T-helper 2 cell treated with Interferon-gamma antibody and Interleukin-4, amounts not matched to agents 100 ng/mL and 5 ng/mL, for 36 hours (primary cell): Measurements from ENCODE around the gene TAS2R60. TPM values are rescaled to one million over a fixed set of nuclear protein-coding genes. Genes with fewer than 3 reads are reported as not detected.

Experiments
- intact Hi-C: fragments of 100-400 bp; cut with micrococcal nuclease; formaldehyde crosslinking; loops from one replicate; pipeline ENCODE4 v1.15.1; 2023
- total RNA-seq: library from RNA; stranded (reverse); gene quantifications from 2 replicates; pipeline ENCODE4 v1.2.3, GENCODE V29; 2022

TAS2R60 gene
- total RNA-seq, 1 donor from 2014 or later: not detected

DNA sequence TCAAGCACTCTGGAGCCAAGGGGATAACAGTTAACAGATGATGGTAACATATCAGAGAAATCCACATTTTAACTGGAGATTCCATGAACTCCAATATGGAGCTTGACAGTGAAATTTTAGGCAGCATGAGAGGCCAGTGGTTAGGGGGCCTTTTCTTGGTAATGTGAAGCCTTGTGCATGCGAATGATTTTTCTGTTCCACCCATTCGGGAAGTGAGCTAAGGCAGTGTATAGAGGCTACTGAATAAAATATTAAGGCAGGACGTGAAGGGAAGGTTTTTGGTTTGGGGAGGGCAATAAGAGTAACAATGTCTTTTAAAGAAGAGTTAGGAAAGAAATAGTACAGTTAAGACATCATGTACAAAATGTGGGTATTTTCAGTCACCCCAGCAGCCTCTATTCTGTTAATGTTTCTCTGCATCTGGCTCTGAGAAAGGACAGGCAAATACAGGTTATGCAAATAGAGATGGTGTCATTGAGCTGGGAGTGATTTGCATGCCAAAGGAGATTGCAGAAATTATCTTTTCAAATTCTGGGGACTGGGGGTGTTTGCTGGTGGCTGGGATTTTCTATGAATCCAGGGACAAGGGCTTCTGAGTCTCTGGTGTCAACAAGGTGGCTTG lies 6.8 kb upstream of the TAS2R60 start:
- intact Hi-C loops: no loop called here

DNA sequence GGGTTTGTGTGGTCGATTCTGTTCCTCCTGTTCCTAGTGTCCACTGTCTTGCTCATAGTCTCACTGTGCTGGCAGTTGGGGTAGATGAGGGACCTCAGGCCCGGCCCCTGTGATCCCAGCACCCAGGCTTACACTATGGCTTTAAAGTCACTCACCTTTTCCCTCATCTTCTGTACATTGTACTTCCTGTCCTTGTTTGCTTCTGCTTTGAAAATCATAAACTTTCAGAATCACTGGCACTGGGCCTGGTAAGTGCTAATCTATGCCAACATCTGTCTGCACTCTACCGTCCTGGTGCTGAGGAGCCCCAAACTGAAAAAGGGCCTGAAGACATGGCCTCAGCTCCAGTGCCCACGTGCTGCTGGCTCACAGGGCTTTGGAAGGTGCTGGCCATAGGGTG lies 5.7 kb upstream of the TAS2R60 start:
- intact Hi-C loops: no loop called here

DNA sequence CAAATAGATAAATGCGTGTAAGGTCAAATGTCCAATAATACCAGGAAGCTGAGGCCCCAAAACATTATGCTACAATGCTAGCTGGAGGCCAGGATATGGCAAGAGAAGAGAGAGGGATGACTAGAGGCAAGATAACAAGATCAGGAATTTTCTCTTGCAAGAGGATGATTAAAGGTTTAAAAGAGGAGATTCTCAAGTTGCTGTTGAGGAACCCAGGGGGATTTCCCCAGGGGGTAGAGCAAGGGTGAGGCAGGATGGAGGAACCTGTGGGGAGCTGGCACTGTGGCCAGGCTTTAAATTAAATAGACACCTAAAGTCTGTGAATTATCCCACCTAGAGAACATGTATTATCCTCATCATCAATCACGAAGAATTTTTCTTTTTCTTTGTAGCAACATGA lies 3.4 kb upstream of the TAS2R60 start:
- intact Hi-C loops: no loop called here

DNA sequence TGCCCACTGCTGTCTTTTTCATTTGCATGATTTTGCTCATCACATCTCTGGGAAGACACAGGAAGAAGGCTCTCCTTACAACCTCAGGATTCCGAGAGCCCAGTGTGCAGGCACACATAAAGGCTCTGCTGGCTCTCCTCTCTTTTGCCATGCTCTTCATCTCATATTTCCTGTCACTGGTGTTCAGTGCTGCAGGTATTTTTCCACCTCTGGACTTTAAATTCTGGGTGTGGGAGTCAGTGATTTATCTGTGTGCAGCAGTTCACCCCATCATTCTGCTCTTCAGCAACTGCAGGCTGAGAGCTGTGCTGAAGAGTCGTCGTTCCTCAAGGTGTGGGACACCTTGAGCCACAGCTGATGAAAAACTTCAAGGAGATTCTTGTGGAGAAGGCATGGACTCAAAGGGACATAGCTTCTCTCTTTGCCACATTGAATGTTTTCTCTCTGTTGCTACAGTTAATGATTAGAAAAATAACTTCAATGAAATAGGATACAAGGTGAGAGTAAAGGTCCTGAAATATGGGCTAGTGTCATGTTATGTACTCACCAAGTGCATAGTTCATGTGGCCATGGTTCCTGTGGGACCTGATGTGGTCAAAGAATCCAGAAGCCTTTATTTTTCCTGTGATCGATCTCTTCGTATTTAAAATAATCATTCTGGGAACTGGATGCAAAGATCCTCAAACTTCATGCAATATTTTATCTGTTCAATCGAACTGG lies 970 bp downstream of the TAS2R60 start:
- intact Hi-C loops: no loop called here

DNA sequence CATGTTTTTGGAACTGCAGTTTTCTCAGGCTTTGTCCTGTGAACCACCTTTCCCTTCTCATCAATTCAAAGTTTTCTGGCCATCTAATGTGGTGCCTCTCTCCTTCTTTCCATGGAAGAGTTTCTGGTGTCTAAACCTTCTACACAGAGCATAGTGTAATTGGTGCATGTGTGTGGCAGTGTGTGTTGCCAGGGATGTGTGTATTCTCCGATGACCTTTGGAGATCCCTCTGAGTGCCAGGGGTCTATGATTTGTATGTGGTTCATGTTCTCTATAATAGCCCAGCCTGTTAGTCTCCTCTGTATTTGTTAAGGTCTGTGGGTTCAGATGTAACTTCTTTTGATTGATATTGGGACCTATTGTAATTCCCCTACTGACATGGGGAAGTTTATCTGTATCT lies 1.5 kb downstream of the TAS2R60 start:
- intact Hi-C loops: no loop called here

DNA sequence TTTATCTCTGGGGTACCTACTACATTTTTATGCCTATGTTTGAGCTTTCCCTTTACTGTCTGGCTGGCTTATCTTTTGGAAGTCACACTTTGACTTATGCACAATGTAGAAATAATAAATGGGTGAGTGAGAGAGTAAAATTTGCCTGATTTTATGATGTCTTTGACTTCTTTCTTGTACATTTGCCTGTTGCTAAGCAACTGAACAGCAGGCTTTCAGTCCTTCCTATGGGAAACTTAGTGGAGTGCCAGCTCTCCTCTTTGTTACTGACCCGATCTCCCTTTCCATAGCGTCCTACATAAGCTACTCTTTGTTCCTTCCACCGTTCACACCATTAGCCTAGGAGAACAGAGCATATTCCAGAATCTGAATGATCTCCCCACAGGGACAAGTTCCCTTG lies 4.2 kb downstream of the TAS2R60 start:
- intact Hi-C loops: no loop called here

DNA sequence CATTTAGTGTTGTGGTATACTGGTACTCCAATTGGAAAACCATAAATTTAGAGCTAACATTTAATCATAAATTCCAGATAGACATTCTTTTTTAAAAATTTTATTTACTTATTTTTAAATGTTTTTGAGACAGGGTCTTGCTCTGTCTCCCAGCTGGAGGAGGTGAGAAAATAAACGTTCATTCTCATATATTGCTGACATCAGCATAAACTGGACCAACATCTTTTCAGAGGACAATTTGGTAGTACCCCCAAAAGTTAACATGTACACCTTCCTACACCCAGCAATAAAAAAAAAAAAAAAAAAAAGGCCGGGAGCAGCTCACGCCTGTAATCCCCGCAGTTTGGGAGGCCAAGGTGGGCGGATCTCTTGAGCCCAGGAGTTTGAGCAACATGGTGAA lies 5.2 kb downstream of the TAS2R60 start:
- intact Hi-C loops: no loop called here

DNA sequence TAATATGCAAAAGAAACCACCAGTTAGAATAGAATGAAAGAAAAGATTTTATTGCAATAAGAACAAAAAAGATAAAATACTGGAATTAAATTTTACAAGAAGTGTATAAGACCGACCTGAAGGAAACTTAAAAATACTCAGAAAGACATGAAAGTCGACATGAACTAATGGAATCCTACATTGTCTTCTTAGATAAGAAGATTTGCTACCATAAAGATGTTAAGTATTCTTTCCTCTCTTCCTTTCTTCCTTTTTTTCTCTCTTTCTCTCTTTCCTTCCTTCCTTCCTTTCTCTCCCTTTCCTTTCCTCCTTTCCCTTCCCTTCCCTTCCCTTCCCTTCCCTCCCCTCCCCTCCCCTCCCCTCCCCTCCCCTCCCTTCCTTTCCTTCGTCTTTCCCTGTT lies 6.5 kb downstream of the TAS2R60 start:
- intact Hi-C loops: no loop called here

DNA sequence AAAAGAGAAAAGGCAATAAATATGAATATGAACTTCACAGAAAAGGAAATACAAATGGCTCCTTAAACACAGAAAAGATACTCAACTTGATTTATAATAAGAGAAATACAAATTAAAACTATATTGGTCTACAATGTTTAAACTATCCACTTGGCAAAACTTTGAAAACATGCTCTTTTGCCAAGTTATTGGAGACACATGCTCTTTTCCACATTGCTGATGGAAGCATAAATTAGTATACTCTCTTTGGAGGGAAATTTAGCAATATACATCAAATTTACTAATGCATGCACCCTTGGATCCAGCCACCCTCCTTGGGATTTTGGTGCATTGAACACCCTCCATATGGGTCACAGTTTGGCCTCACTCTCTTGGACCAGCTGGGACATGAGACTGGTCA lies 7.9 kb downstream of the TAS2R60 start:
- intact Hi-C loops: no loop called here

DNA sequence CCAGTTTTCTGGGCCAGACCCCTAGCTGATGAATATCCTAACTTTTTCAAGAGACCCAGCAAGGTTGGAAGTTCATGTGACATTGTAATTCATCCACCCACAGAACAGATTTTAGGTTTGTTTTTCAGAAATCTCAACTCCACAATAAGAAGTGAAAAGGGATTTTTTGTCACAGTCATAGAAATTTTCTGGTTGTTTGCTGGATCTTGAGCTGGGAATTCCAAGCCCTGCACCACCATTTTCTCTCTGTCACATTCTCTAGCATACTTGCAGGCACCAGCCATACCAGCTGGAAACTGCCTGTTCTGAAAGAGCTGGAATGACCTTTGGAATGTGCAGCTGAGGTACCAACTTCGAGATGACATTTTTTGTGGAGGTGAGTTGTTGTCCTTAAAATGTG lies 8.5 kb downstream of the TAS2R60 start:
- intact Hi-C loops: no loop called here

DNA sequence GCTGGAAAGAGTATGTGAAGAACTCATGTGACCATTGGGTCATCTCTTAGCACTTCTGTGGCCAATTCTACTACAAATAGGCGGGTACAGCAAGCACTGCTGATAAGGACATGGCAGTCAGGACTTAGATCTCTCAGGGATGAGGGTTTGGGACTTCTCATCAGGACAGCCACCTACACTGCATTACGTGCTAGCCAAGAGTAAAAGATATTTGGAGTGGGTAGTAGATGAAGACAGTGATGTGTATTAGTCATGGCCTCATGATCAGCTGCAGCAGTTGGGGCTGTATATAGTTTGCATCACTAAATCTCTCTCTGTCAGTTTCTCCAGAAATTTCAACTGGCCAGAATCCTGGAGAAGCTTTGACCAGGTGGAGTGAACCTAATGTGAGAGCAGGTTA lies 9.2 kb downstream of the TAS2R60 start:
- intact Hi-C loops: no loop called here

DNA sequence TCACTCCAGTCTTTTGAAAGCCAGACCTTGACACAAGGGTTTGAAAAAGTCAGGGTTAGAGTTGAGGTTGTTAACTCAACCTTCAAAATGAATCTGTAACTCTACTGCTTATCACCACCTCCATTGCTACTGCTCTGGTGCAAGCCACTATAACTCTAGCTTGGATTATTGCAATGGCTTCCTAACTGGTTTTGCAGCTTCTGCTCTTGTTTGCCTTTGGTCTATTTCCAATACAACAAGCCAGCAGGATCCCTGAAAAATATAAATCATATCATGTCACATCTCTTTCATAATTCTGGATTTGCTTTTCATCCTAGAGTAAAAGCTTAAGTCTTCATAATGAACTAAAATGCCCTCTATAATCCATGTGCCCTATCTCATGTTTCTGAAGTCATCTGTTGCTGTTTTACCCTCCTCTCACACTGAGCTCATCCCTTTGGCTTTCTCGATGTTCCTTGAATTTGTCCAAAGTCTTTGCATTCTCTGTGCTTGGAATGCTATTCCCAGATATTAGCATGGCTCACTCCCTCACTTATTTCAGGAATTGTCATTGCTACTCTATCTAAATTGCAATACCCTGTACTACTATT lies 10.9 kb downstream of the TAS2R60 start:
- intact Hi-C loops: no loop called here

DNA sequence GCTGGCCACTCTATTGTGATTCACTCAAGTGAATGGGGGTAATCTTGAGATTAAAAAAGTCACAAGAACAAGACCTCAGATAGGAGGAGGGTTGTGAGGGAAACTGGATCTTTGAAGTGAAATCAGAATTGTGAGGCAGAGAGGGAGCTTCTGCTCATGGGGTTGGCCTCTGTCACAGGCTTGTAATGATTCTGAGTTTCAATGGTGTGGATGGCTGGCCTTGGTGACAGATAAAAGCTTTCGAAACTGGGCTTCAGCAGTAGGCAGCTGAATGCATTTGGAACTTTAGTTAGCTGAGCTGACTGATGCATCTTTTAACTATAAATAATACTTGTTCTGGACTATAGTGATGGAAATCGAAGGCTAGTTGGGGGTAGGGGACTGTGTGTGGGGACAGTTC lies 12.2 kb downstream of the TAS2R60 start:
- intact Hi-C loops: no loop called here

DNA sequence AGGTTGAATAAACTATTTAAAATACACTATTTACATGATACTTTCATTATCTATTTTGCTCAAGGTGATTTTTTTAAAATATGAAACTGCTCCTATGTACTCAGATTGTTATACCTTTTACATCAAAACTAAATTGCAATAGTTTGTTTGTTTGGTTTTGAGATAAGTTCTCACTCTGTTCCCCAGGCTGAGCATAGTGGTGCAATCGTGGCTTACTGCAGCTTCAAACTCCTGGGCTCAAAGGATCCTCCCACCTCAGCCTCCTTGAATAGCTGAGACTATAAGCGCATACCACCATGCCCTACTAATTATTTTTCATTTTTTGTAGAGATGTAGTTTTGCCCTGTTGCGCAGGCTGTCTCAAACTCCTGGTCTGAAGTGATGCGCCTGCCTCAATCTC lies 12.7 kb downstream of the TAS2R60 start:
- intact Hi-C loops: no loop called here

DNA sequence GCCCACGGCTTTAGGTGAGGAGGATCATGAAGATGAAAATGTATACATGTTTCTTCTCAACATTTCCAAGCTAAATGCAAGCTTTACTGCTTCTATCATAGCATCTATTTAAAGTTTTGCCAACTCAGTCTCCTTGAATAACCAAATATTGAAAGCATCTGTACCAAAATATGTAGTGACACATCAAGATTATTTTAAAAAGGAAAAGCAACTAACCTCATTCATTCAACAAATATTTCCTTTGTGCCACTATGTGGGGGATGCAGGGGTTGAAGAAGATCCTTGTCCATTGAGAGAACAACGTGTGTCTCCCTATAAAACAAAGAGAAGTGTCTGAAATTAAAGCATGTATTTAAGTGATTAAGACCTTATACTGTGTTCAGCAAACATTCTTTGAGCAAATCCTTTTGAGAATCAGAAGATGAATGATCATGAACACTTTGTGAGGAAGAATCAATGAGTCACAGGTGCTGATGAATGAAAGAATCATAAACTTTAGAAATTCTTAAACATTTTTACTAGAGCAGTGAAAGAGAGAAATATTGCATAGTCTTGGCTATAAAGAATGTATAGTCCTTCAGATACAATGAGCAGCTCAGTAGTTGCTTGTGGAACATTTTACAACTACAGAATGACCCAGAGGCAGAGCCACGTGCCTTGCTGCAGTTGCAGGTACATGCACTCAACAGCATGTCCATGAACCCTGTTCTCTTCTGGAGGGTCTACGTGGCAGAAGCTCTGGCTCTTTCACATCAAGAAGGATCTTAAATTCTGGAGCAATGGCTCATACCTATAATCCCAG lies 13.9 kb downstream of the TAS2R60 start:
- intact Hi-C loops: no loop called here

DNA sequence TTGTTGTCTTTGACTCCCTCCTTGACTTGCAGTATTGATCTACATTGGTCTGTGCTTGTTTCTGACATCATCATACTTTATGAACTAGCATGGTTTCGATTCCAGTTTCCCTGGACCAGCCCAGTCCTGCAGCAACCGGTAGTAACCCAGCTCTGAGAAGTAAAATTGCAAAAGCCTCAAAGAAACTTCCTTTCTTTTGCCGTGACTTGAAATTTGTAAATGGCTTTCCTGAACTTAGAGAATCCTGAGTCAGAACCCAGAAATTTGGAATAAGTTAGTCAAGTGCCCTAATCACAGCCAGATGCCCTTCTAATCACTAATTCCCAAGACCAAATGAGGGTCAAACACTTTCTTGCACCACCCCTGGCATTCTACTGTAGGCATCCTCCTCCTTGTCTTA lies 15.0 kb downstream of the TAS2R60 start:
- intact Hi-C loops: no loop called here

DNA sequence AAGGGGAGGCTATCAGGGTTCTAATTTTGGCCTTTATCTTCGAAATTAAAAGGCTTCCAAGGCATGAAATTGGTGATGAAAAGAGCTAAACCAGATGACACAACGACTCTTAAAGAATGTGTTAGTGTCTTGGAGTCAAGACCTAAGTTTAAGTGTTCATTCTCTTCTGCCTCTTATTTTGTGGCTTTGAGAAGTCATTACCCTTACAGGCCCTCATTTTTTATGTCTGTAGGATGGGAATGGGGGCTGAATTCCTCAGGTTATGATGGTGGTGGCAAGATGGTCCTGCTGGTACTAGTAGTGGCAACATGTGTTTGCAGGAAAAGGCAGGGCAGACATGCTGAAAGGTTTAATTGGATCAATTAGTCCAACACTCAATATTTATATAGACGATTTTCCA lies 15.4 kb downstream of the TAS2R60 start:
- intact Hi-C loops: no loop called here

DNA sequence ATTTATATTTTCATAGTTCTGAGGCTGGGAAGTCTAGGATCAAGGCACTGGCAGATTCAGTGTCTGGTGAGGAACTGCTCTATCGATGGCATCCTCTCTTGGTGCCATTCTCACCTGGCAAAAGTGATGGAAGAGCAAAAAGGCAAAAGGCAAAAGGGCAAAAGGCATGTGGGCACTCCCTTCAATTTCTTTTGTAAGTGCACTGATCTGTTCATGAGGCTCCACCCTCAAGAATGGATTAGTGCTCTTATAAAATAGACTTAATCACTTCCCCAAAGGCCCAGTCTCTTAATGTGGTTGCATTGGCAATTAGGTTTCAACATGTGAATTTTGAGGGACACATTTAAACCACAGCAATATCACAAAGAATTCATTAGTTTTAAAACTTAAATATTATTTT lies 16.1 kb downstream of the TAS2R60 start:
- intact Hi-C loops: no loop called here

DNA sequence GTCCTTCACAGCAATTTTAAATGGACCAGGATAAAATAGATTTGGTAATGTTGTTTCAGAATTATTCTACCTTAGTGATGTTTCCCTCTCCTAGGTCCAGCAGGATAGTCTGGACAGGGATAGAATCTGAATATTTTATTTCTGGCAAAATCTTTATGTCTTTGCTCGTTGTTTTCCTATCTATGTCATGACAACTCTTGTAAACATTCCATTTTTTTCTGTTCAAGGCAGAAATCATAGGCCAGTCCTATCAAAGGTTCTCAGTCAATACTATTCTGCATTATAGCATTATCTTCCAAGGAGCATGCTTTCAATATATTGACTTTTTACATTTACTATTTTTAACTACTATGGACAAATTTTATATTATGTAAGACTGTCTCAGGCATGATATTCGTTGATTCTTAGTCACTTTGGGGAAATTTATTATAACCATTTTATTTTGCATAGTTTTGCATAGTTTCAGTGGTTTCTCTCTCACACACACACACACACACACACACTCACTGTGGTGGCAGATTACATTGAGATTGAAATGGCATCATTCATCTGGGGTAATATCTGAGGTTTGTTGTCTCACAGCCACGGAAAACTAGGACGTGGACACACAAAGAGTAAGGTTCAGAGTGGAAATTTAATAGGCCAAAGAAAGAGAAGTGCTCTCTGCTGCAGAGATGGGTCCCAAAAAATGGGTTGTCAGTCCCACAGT lies 17.2 kb downstream of the TAS2R60 start:
- intact Hi-C loops: no loop called here

DNA sequence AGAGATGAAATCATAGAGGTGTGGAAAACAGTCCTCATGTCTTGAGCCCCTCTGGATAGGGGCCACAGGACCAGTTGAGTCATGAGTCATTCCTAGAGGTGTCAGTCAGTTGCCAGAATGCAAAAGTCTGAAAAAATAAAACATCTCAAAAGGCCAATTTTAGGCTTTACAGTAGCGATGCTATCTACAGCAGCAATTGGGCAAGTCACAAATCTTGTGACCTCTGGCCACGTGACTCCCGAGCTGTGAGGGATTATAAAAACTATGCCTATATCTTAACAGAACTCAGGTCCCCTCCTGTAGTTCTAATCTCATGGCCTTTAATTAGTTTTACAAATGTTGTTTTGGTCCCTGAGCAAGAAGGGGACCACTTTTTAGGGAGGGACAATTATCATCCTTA lies 18.8 kb downstream of the TAS2R60 start:
- intact Hi-C loops: no loop called here

DNA sequence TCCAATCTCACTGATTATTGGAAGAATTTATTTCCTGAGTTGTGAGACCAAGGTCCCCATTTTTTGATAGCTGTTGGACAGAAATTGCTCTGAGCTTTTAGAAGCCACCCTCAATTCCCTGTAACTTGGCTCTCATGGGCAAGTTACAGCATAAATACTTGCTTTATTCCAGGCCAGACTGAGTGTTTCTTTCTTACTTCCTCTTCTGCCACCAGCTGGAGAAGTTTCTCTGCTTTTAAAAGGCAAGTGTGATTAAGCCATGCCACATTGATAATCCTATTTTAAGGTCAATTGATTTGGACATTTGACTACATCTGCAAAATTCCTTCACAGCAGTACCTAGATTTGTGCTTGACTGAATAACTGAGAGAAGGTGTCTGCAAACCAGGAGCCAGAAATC lies 20.3 kb downstream of the TAS2R60 start:
- intact Hi-C loops: no loop called here

DNA sequence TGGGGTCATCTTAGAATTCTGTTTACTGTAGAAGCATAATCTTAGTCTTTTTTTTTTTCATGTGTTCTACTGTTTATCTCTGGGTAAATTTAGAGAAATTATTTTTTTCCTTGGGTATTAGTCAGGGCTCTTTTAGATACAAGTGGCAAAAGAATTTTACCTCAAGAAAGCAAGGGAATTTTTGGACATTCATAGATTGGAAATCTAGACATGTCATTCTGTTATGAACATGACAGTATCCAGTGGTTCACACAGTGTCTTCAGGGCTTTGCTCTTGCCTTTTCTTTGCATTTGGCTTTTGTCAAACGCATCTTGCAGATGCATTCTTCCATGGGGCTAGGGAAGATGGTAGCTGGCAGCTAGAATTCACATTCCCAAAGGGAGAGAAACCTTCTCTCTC lies 20.7 kb downstream of the TAS2R60 start:
- intact Hi-C loops: no loop called here
